ENCODE results near the gene LONRF2.

LONRF2 gene

GRCh38 chr2:100234141-100234540, 88.2 kb downstream of the LONRF2 start:
- no peak for DNase-seq (ENCODE audit: extremely low read depth, low read depth)
- TF ChIP-seq CTCF (IDR thresholded peaks at IDR 0.05; ENCODE audit: low read depth, low read length) = no peak

GRCh38 chr2:100233061-100233460, 89.2 kb downstream of the LONRF2 start:
- DNase-seq (ENCODE audit: extremely low read depth, low read depth) = no peak
- no peak for TF ChIP-seq CTCF (IDR thresholded peaks at IDR 0.05; ENCODE audit: low read depth, low read length)

GRCh38 chr2:100230754-100231153, 91.5 kb downstream of the LONRF2 start:
- DNase-seq (ENCODE audit: extremely low read depth, low read depth) = no peak
- TF ChIP-seq CTCF (IDR thresholded peaks at IDR 0.05; ENCODE audit: low read depth, low read length) = no peak

- TF ChIP-seq CTCF (IDR thresholded peaks at IDR 0.05; ENCODE audit: low read depth, low read length) = no peak
Observed at GRCh38 chr2:100228967-100229366, 93.3 kb downstream of the LONRF2 start.

GRCh38 chr2:100228415-100228814, 93.9 kb downstream of the LONRF2 start:
- DNase-seq (ENCODE audit: extremely low read depth, low read depth) = no peak
- no peak for TF ChIP-seq CTCF (IDR thresholded peaks at IDR 0.05; ENCODE audit: low read depth, low read length)

More at GRCh38 chr2:100228967-100229366, 93.3 kb downstream of the LONRF2 start:
- no peak for DNase-seq (ENCODE audit: extremely low read depth, low read depth)

GRCh38 chr2:100224988-100225710, 97.2 kb downstream of the LONRF2 start:
- no peak for DNase-seq (ENCODE audit: extremely low read depth, low read depth)

More at GRCh38 chr2:100224988-100225710, 97.2 kb downstream of the LONRF2 start:
- TF ChIP-seq CTCF (IDR thresholded peaks at IDR 0.05; ENCODE audit: low read depth, low read length) = no peak

Data from AG09319 (cell line).